ENCODE data around the gene BCL2L13. TPM values are rescaled to one million over a fixed set of nuclear protein-coding genes. Genes with fewer than 3 reads are reported as not detected.

The BCL2L13 gene
- total RNA-seq, 4 donors from 2014 or later, result 59.7 to 85.7 (median 64.8) TPM

- TF ChIP-seq CTCF (IDR thresholded peaks at IDR 0.05), result no peak
- ATAC-seq (ENCODE audit: low FRiP score) (no peak), DNase-seq (ENCODE audit: low spot score) (no peak)
Measured at GRCh38 chr22:17774926-17775685, 136.5 kb downstream of the BCL2L13 start.

GRCh38 chr22:17775781-17776465 lies 137.4 kb downstream of the BCL2L13 start:
- DNase-seq (ENCODE audit: low spot score) (no peak), ATAC-seq (ENCODE audit: low FRiP score) (no peak)
- no peak for TF ChIP-seq CTCF (IDR thresholded peaks at IDR 0.05)

GRCh38 chr22:17777005-17777716 lies 138.6 kb downstream of the BCL2L13 start:
- DNase-seq (ENCODE audit: low spot score) (no peak), ATAC-seq (ENCODE audit: low FRiP score) (no peak)
- TF ChIP-seq CTCF (IDR thresholded peaks at IDR 0.05), result no peak

- no peak for ATAC-seq (ENCODE audit: low FRiP score)
- no peak for TF ChIP-seq CTCF (IDR thresholded peaks at IDR 0.05)
- no peak for DNase-seq (ENCODE audit: low spot score)
Measured at GRCh38 chr22:17777717-17778044, 139.1 kb downstream of the BCL2L13 start.

GRCh38 chr22:17778412-17778976 lies 139.9 kb downstream of the BCL2L13 start:
- ATAC-seq (ENCODE audit: low FRiP score), result no peak
- no peak for DNase-seq (ENCODE audit: low spot score)
- TF ChIP-seq CTCF (IDR thresholded peaks at IDR 0.05), result no peak

- ATAC-seq (ENCODE audit: low FRiP score), result no peak
- no peak for DNase-seq (ENCODE audit: low spot score)
- TF ChIP-seq CTCF (IDR thresholded peaks at IDR 0.05), result no peak
Measured at GRCh38 chr22:17779286-17780115, 140.9 kb downstream of the BCL2L13 start.
